Astrocyte of the cerebellum (primary cell): ENCODE measurements around the gene TLX3.
"Not testable (repeated sequence)": the region's sequence is repeated elsewhere in the genome, so short reads cannot be mapped to it uniquely, and the experiment has no call there.

Experiments
- DNase-seq: peaks from one replicate; pipeline ENCODE4 v3.0.0-alpha.2; 2011; ENCODE audit warnings: low read depth
- H3K4me3 ChIP-seq: 2 replicates; pipeline ENCODE4 v1.5.1; 2011; ENCODE audit warnings: mild to moderate bottlenecking, low read depth, low read length, moderate library complexity
- in situ Hi-C: cut with HindIII; loops from 2 replicates; pipeline ENCODE4 v1.10.0; 2017; ENCODE audit warnings: low sequenced_read_pairs
- TF ChIP-seq, protein P1 (sequence below): IDR thresholded peaks from 2 replicates; pipeline ENCODE4 v1.5.1; 2012; ENCODE audit warnings: low read length, low read depth, moderate library complexity, mild to moderate bottlenecking; ENCODE audit errors: missing control alignments

TLX3 gene

DNA sequence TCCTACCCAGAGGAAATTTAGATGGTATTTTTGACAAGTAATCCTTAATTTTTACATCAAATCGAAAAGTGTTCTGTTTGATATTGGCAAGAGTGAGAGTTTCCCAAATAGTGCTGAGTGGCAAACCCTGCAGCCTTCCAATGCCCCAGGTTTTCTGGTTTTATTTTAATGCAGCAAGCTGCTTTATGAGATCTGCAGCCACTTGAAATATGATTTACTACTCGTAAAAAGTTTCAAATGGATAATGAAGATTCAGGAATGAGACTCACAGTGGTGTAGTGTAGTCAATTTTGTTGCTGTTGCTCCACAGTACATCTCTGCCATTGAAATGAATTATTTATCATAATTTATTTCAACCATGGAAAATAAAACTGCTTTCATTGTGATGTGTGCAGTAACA is 23.6 kb upstream of the TLX3 start:
- in situ Hi-C loops = no loop called here
- DNase-seq = no peak
- H3K4me3 ChIP-seq = no peak overlapping the region
- TF ChIP-seq, protein P1, sequence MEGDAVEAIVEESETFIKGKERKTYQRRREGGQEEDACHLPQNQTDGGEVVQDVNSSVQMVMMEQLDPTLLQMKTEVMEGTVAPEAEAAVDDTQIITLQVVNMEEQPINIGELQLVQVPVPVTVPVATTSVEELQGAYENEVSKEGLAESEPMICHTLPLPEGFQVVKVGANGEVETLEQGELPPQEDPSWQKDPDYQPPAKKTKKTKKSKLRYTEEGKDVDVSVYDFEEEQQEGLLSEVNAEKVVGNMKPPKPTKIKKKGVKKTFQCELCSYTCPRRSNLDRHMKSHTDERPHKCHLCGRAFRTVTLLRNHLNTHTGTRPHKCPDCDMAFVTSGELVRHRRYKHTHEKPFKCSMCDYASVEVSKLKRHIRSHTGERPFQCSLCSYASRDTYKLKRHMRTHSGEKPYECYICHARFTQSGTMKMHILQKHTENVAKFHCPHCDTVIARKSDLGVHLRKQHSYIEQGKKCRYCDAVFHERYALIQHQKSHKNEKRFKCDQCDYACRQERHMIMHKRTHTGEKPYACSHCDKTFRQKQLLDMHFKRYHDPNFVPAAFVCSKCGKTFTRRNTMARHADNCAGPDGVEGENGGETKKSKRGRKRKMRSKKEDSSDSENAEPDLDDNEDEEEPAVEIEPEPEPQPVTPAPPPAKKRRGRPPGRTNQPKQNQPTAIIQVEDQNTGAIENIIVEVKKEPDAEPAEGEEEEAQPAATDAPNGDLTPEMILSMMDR = no peak

DNA sequence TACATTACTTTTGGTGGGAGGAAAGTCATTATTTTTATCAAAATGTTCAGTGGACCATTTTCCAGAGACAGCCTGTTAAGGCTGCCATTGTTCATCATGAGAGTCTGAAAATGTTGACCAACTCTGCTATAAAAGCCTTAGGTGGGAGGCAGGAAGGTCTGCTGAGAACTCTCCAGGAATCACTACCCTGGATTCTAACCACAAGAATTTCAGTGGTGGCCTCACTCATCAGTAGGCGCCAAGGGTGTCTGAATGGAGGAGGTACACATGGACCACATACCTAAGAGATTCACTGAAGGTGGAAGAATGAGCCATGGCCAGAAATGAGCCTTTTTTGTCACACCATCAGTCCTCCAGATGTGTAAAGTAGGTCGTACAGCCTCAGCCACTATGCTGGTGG is 21.0 kb upstream of the TLX3 start:
- TF ChIP-seq, protein P1 = no peak
- H3K4me3 ChIP-seq = no peak overlapping the region

DNA sequence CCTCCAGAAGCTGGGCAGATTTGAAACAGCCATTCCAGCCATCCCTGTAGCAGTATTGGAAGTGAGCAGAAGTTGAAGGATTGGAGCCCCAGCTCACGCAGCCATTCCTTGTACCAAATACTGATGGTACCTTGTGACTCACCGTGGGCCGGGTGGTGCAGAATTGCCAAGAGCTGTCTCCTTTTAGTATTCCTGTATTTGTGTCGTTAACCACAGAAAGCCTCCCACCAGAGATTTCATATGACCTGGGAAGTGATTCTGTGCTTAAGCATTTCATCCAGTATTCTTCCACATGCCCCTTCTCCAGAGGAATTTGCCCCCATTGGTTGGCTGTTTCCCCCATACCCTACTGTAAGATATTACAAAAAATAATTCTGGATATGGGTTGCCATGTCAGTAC is 17.7 kb upstream of the TLX3 start:
- in situ Hi-C loops = no loop called here

More for the DNA sequence above, 21.0 kb upstream of the TLX3 start:
- in situ Hi-C loops = no loop called here
- DNase-seq = no peak

DNA sequence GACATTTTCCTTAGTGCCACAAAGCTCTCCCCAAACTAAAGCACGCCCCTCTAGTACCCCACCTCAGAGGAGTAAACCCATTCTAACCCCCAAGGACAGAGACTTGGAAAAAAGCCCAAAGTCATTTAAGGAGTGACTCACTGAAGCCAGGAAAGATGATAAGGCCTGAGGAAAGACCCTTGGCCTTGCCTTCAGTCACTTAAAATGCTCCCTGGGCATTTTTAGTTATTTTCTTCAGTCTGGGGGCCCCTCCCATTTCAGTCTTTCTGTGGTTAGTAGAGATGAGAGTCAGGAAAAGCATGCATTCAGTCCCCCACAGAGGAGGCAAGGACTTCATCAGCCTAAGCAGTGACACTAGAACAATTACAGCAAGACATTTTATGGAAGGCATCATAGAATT is 13.7 kb upstream of the TLX3 start:
- in situ Hi-C loops = no loop called here
- TF ChIP-seq, protein P1 = no peak
- no peak overlapping the region for H3K4me3 ChIP-seq
- DNase-seq = no peak

More for the DNA sequence above, 17.7 kb upstream of the TLX3 start:
- DNase-seq = no peak
- H3K4me3 ChIP-seq = no peak overlapping the region
- TF ChIP-seq, protein P1 = no peak

DNA sequence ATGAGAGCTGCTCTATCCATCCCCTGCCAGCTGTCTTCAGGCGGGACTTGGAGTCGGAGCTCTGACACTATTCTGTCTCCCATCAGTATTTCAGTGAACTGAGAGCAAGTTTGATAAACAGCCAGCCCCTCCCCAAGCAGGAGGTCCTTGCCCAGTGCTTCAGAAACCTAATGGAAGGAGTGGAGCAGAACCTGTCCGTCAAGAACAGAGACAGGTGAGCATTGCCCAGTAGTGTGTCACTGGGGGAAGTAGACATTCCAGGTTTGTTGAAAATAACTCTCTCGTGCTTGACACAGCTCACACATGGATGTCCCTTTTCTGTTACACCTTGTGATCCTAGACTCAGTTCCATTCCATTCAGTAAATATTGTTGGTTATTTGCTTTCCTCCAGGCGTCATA is 13.2 kb upstream of the TLX3 start:
- TF ChIP-seq, protein P1 = no peak
- in situ Hi-C loops = no loop called here
- H3K4me3 ChIP-seq = no peak overlapping the region
- no peak for DNase-seq

DNA sequence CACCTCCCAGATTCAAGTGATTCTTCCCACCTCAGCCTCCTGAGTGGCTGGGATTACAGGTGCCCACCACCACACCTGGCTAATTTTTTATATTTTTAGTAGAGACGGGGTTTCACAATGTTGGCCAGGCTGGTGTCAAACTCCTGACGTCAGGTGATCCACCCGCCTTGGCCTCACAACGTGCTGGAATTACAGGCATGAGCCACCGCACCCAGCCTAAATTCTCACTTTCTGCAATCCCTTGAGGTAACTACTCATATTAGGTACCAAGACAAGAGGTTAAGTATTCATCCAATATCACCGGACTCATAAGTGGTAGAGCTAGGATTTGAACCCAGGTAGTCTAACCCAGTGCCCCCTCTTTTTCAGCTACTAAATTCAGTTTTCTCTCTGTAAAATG is 11.1 kb upstream of the TLX3 start:
- DNase-seq, H3K4me3 ChIP-seq, in situ Hi-C loops: not testable (repeated sequence)

DNA sequence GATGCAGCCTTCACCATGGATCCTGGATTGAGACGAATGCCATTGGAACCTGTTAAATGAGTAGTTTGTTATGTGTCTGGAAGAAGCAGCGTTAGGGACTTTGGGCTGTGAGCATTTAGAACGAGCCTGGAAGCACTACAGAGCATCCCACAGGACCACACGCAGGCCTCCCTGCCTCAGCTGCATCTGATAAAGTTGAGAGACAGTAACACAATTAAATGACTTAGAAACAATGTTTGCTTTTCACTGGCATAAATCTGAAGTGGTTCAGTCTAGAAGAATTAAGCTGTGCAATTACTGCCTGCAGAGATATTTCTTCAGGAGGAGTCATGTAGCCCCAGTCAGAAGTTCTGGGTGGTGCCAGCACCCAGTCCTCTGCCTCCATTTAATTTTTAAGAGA is 9.8 kb upstream of the TLX3 start:
- TF ChIP-seq, protein P1 = no peak

More for the DNA sequence above, 9.8 kb upstream of the TLX3 start:
- no peak overlapping the region for H3K4me3 ChIP-seq
- no peak for DNase-seq
- in situ Hi-C loops = no loop called here
